Right cardiac atrium (tissue), 5 donors: ENCODE measurements around the gene FAM193A. TPM values are rescaled to one million over a fixed set of nuclear protein-coding genes. Genes with fewer than 3 reads are reported as not detected.
A peak's percentile ranks its signal among the peaks of the same experiment; 100 is the strongest.
"Not testable (repeated sequence)": the region's sequence is repeated elsewhere in the genome, so short reads cannot be mapped to it uniquely, and the experiment has no call there.

Experiments used
- ATAC-seq, 2 donors: fragments of 200-7000 bp; cut with Tn5 transposase; one replicate each; pipeline versions ENCODE4 v1.8.0 to v1.9.1; 2020; ENCODE audit warnings: moderate library complexity in 2 of 2, mild to moderate bottlenecking in 1 of 2
- DNase-seq, 3 donors: peaks; one replicate each; pipeline ENCODE4 v3.0.0-alpha.2; 2020
- H3K27ac ChIP-seq: one replicate; pipeline ENCODE4 v1.5.1; 2013; ENCODE audit warnings: mild to moderate bottlenecking, low read length, control low read depth, moderate library complexity
- H3K27me3 ChIP-seq: one replicate; pipeline ENCODE4 v1.6.1; 2013; ENCODE audit not compliant: control insufficient read depth, insufficient read depth
- H3K4me1 ChIP-seq: one replicate; pipeline ENCODE4 v1.6.1; 2013; ENCODE audit warnings: low read length; ENCODE audit not compliant: control insufficient read depth, insufficient read depth
- H3K4me3 ChIP-seq: one replicate; pipeline ENCODE4 v1.5.1; 2013; ENCODE audit warnings: low read length, control low read depth
- H3K9me3 ChIP-seq: one replicate; pipeline ENCODE4 v1.6.1; 2013; ENCODE audit warnings: low read length; ENCODE audit not compliant: control insufficient read depth
- WGBS: extraction: QIAGEN DNeasy Blood & Tissue Kit; methylation state at CpG from one replicate; pipeline ENCODE4 v1.1.7; 2013; 5-methylcytosine and 5-hydroxymethylcytosine counted together
- intact Hi-C, 4 donors: fragments of 100-400 bp; cut with DNase I; formaldehyde crosslinking; loops; one replicate each; pipeline versions ENCODE4 v1.11.0 to v1.14.0; 2022 to 2023
- polyA plus RNA-seq: library from polyadenylated mRNA; stranded (reverse); fragments of 200-250 nt; gene quantifications from one replicate; pipeline ENCODE4 v1.2.3, GENCODE V29; 2013
- total RNA-seq, 4 donors: library from RNA; stranded (reverse); fragmentation: NEBNext Ultra II Directional; extraction: Animal tissue kit (Norgen Biotek cat#: 25700); gene quantifications; one replicate each; pipeline ENCODE4 v1.2.1, GENCODE V29; 2021
- donor health status: healthy with polysubstance abuse.
- donor health status: DM: no; HTN: yes; CAD: no.
- donor health status: DM: no; HTN: no; CAD: no.
- donor health status: DM: no; HTN: yes; CAD: no; lungs with severe emphysema.
- donor health status: DM: yes; HTN: yes; CAD: no.

Gene FAM193A
- total and polyA plus RNA-seq, 5 donors: 9.7 to 19.2 (median 17.4) TPM

DNA sequence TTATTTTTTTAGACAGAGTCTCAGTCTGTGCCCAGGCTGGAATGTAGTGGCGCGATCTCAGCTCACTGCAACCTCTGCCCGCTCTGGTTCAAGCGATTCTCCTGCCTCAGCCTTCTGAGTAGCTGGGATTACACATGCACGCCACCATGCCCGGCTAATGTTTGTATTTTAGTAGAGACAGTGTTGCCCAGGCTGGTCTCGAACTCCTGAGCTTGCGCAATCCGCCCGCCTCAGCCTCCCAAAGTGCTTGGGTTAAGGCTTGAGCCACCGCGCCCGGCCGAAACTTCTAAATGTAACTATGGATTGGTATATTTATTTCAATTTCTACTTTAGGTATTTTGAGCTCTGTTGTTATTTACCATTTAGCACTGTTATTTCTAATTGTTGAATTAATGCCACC lies 79.4 kb downstream of the FAM193A start:
- no peak for DNase-seq
- no peak for ATAC-seq
- Histone ChIP-seq H3K4me1 (peaks cover 3% of the 10 kb centered on the region), H3K4me3 (no peak overlapping the region), H3K9me3 (no peaks in the 10 kb centered on the region), H3K27ac (no peak overlapping the region), H3K27me3 (no peaks in the 10 kb centered on the region)
- intact Hi-C loops: no loop called here
- WGBS: 97% methylated on average over 14 of the region's 14 CpGs

DNA sequence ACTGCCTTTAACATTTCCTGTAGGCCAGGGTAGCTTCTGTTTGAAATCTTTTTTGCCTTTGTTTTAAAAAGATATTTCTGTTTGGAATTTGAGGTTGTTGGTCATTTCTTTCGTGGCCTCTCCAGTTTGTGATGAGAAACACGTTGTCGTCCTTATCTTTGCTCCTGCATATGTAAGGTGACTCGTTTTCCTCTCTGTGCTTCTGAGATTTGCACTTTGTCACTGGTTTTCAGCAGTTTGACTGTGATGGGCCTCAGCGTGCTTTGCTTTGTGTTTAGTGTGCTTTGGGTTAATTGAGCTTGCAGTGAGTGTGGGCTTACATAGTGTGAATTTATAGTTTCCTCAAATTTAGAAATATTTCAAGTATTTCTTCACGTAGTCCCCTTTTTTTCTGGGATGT lies 81.5 kb downstream of the FAM193A start:
- H3K4me3 ChIP-seq: no peak overlapping the region
- 66% methylated on average over 6 of the region's 6 CpGs for WGBS
- peaks cover 6% of the 10 kb centered on the region for H3K4me1 ChIP-seq
- H3K27ac ChIP-seq: no peak overlapping the region
- DNase-seq: no peak
- intact Hi-C loops: no loop called here
- no peaks in the 10 kb centered on the region for H3K27me3 ChIP-seq
- ATAC-seq: no peak
- H3K9me3 ChIP-seq: no peaks in the 10 kb centered on the region

DNA sequence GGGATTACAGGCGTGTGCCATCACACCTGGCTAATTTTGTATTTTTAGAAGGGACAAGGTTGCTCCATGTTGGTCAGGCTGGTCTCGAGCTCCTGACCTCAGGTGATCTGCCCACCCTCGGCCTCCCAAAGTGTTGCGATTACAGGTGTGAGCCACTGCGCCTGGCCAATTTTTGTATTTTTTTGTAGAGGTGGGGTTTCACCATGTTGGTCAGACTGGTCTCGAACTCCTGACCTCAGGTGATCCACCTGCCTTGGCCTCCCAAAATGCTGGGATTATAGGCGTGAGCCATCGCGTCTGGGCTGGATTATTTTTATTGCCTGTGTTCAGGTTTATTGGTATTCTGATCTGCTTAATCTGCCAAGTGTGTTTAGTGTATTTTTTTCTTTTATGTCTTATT lies 82.3 kb downstream of the FAM193A start:
- H3K4me1 ChIP-seq, H3K4me3 ChIP-seq, H3K27me3 ChIP-seq, intact Hi-C loops, ATAC-seq, H3K9me3 ChIP-seq, DNase-seq, H3K27ac ChIP-seq: not testable (repeated sequence)
- 97% methylated on average over 9 of the region's 9 CpGs for WGBS

DNA sequence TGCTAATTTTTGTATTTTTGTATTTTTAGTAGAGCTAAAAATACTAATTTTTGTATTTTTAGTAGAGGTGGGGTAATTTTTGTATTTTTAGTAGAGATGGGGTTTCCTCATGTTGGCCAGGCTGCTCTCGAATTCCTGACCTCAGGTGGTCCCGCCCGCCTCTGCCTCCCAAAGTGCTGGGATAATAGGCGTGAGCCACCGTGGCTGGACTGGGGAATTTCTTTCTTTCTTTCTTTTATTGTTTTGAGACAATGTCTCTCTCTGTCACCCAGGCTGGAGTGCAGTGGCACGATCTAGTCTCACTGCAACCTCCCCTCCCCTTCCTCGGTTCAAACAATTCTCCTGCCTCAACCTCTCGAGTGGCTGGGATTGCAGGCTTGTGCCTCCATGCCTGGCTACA lies 83.0 kb downstream of the FAM193A start:
- no peak for ATAC-seq
- peaks cover 6% of the 10 kb centered on the region for H3K4me1 ChIP-seq
- 93% methylated on average over 8 of the region's 8 CpGs for WGBS
- no peak overlapping the region for H3K4me3 ChIP-seq
- no peak overlapping the region for H3K27ac ChIP-seq
- intact Hi-C loops: no loop called here
- DNase-seq: no peak
- no peaks in the 10 kb centered on the region for H3K9me3 ChIP-seq
- H3K27me3 ChIP-seq: no peaks in the 10 kb centered on the region

DNA sequence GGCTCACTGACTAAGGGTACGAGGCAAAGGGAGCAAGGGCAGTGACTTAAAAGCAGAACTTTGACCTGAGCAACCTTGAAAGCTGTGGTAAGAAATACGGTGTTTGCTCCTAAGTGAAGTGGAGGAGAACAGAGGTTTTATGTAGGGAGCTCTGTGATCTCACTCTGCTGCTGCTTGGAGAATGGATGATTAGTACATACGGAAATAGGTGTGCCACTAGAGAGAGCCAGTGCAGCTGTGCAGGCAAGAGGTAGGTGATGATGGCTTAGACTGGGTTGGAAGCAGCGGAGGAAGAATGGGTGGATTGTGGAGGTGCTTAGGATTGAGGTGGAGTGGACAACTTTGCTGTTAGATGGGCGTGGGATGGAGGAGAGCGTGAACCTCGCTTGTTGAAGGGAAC lies 85.0 kb downstream of the FAM193A start:
- Histone ChIP-seq H3K4me3 (no peak overlapping the region), H3K27me3 (no peaks in the 10 kb centered on the region), H3K4me1 (peaks cover 6% of the 10 kb centered on the region), H3K9me3 (no peaks in the 10 kb centered on the region), H3K27ac (no peak overlapping the region)
- intact Hi-C loops: no loop called here
- 94% methylated on average over 7 of the region's 7 CpGs for WGBS
- no peak for DNase-seq
- no peak for ATAC-seq

DNA sequence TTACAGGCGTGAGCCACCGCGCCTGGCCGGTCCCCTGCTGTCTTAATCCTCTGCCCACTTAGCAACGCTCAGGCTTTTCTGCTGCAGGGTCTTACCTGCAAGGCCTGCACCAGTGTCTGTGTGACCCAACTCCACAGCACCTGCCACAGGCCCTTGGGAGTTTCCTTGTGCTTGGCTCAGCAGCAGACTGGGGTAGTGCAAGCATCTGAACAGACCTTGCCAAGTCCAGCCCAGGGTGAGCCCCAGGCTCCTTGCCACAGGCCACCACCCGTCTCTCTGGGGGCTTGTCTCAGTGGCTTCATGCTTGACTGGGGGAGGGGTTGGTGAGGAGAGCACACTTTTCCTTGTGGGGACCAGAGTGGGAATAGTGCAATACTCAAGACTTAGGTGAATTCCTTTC lies 87.0 kb downstream of the FAM193A start:
- Histone ChIP-seq H3K27me3 (no peaks in the 10 kb centered on the region), H3K9me3 (no peaks in the 10 kb centered on the region), H3K4me1 (peaks cover 6% of the 10 kb centered on the region), H3K4me3 (no peak overlapping the region), H3K27ac (no peak overlapping the region)
- DNase-seq (no peak), ATAC-seq (no peak)
- intact Hi-C loops: no loop called here
- 92% methylated on average over 6 of the region's 6 CpGs for whole genome bisulfite sequencing

DNA sequence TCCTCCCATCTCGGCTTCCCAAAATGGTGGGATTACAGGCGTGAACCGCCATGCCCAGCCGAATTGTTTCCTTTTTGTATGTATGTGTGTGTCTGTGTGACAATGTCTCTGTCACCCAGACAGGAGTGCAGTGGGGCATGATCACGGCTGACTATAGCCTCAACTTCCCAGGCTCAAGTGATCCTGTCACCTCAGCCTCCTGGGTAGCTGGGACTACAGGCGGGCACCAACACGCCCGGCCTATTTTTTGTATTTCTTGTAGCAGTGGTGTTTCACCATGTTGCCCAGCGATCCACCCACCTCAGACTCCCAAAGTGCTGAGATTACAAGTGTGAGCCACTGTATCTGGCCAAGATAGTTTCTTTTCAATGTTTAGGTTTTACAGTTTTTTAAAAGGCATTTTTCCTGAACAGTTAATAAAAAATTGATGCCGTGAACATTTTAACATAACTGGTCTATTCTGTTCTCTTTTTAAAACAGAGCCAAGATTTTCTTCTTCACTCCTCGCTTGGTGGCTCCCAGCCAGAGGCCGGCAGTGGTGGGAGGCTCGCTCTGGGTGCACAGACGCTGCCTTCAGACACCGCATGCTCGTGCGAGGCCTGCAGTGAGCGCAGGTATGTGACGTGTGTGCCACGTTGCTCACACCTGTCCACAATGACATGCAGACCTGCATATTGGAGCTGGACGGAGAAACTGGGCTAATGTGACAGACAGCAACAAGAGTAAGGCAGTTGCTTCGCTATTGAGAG lies 88.5 kb downstream of the FAM193A start:
- Histone ChIP-seq H3K27me3 (no peaks in the 10 kb centered on the region), H3K9me3 (no peaks in the 10 kb centered on the region), H3K4me3 (no peak overlapping the region), H3K27ac (no peak overlapping the region), H3K4me1 (peaks cover 3% of the 10 kb centered on the region)
- WGBS: 58% methylated on average over 22 of the region's 22 CpGs
- intact Hi-C loops: no loop called here
- peak; percentile 14 to 15 for ATAC-seq
- DNase-seq: peak in 2 of 3 donors; percentile 12 to 66

DNA sequence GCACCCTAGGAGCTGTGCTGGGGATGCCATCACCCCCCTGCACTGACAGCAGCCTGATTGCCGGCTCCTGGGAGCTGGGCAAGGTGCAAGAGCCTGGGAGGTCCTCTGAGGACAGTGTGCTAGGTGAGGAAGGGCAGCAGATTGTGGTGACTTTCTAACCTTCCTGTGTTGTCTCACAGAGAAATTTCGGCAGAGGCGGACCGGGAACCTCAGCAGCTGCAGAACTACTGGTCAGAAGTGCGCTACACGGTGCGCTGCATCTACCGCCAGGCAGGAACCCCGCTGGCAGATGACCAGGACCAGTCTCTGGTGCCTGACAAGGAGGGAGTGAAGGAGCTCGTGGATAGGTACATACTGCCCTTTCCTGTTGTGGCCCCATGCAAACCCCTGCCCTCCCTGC lies 89.8 kb downstream of the FAM193A start:
- H3K9me3 ChIP-seq: no peaks in the 10 kb centered on the region
- intact Hi-C loops: no loop called here
- peak in 1 of 2 donors; percentile 34 for ATAC-seq
- DNase-seq: no peak
- H3K4me1 ChIP-seq: no peaks in the 10 kb centered on the region
- no peak overlapping the region for H3K4me3 ChIP-seq
- H3K27me3 ChIP-seq: no peaks in the 10 kb centered on the region
- 78% methylated on average over 10 of the region's 10 CpGs for WGBS
- H3K27ac ChIP-seq: no peak overlapping the region

DNA sequence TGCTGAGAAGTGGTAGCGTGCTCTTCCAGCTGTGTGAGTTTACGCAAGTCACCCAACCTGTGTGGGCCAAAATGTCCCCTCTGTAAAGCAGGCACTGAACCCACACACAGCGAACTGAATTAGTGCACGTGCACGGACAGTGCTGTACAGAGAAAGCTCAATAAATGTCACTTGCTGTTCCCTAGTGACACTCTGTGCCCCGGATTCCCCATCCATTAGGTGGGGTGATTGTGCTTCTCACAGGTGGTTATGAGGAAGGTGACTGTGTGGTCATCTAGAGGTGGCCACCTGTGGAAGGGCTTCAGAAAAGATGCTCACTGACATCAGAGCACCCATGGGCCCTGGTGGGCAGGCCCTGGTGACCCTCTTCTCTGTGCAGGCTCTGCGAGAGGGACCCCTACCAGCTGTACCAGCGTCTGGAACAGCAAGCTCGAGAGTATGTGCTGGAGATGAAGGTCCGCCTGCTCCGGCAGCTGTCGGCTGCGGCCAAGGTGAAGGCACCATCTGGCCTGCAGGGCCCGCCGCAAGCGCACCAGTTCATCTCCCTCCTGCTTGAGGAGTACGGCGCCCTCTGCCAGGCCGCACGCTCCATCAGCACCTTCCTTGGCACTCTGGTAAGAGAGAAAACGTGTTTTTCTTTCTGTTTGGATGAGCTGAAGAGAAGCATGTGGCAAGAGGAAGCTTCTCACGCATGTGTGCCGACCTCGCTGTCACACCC lies 94.3 kb downstream of the FAM193A start:
- 92% methylated on average over 24 of the region's 24 CpGs for WGBS
- Histone ChIP-seq H3K9me3 (no peaks in the 10 kb centered on the region), H3K27ac (no peak overlapping the region), H3K4me1 (no peaks in the 10 kb centered on the region), H3K27me3 (no peaks in the 10 kb centered on the region), H3K4me3 (no peak overlapping the region)
- DNase-seq: no peak
- no peak for ATAC-seq
- intact Hi-C loops: no loop called here

DNA sequence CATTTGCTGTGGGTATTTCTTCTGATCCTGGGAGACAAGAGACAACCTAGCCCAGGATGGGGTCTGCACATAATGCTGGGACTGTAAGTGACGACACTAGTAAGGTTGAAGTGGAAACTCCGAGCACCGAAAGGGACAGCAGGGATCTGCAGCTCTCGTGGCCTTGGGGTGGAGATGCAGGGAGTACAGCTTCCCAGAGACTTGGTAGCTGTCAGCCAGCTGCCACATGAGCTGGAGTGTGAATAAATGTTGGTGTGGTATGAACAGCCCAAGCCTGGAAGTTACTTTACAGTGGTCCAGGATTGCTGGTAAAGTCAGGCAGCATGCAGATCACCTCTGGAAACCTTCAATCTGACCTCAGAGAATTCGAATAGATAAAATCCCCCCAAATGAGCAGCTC lies 97.6 kb downstream of the FAM193A start:
- ATAC-seq: peak; percentile 35 to 69
- WGBS: 62% methylated on average over 5 of the region's 5 CpGs
- H3K9me3 ChIP-seq: no peaks in the 10 kb centered on the region
- no peak overlapping the region for H3K27ac ChIP-seq
- no peaks in the 10 kb centered on the region for H3K4me1 ChIP-seq
- H3K4me3 ChIP-seq: no peak overlapping the region
- no peaks in the 10 kb centered on the region for H3K27me3 ChIP-seq
- no peak for DNase-seq
- intact Hi-C loops: no loop called here

DNA sequence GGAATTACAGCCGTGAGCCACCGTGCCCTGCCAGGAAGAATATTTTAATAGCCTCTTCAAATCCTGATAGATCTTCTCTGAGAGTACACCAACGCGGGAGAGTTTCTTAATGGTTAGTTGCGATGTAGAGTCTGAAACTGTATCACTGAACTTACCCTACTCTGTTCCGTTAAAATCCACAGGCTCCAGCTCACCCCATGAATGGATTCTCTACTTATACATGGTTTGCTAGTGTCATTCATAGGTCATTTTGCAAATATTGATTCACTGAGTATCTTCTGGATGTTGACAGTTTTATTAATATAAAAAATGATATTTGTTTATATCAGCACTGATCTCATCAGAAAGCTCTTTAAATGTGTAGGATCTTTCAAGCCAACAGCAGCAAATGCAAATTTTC lies 99.9 kb downstream of the FAM193A start:
- intact Hi-C loops: no loop called here
- no peaks in the 10 kb centered on the region for H3K9me3 ChIP-seq
- H3K4me1 ChIP-seq: no peaks in the 10 kb centered on the region
- 89% methylated on average over 6 of the region's 6 CpGs for WGBS
- H3K27me3 ChIP-seq: no peaks in the 10 kb centered on the region
- DNase-seq (no peak), ATAC-seq (no peak)
- H3K4me3 ChIP-seq: no peak overlapping the region
- no peak overlapping the region for H3K27ac ChIP-seq
